T47D (cell line): ENCODE results near the gene LARP6.
A peak's percentile ranks its signal among the peaks of the same experiment; 100 is the strongest.
"Not testable (repeated sequence)": the region's sequence is repeated elsewhere in the genome, so short reads cannot be mapped to it uniquely, and the experiment has no call there.

Source experiments
- DNase-seq, 2 experiments: peaks; one replicate each; pipeline versions ENCODE4 v3.0.0 to v3.0.0-alpha.2; 2011 to 2012; ENCODE audit warnings: low read depth in 1 of 2, low spot score in 1 of 2
- JUND ChIP-seq: IDR thresholded peaks from 2 replicates; pipeline ENCODE4 v1.6.1; 2012; ENCODE audit warnings: low read depth
- in situ Hi-C: cut with HindIII; loops from 2 replicates; pipeline ENCODE4 v1.10.0; 2016; ENCODE audit warnings: low sequenced_read_pairs, low pct_unique_long_range_greater_than_20kb

LARP6 gene

GRCh38 chr15:70853973-70854665 is at the start of gene LARP6:
TSS of gene LARP6 (minus strand) at chr15:70854157. CDS start at chr15:70854088, 69 bp downstream.
- DNase-seq, result peak; percentile 30 to 49
- in situ Hi-C loops, result no loop called here
- TF ChIP-seq JUND, result no peak

GRCh38 chr15:70902107-70902506 is 48.1 kb upstream of the LARP6 start:
- no peak for DNase-seq
- in situ Hi-C loops, result no loop called here
- no peak for TF ChIP-seq JUND

GRCh38 chr15:70892912-70893560 is 39.1 kb upstream of the LARP6 start:
- DNase-seq, result peak in 1 of 2 experiments; percentile 78
- in situ Hi-C loops, result no loop called here
- no peak for TF ChIP-seq JUND

DNA sequence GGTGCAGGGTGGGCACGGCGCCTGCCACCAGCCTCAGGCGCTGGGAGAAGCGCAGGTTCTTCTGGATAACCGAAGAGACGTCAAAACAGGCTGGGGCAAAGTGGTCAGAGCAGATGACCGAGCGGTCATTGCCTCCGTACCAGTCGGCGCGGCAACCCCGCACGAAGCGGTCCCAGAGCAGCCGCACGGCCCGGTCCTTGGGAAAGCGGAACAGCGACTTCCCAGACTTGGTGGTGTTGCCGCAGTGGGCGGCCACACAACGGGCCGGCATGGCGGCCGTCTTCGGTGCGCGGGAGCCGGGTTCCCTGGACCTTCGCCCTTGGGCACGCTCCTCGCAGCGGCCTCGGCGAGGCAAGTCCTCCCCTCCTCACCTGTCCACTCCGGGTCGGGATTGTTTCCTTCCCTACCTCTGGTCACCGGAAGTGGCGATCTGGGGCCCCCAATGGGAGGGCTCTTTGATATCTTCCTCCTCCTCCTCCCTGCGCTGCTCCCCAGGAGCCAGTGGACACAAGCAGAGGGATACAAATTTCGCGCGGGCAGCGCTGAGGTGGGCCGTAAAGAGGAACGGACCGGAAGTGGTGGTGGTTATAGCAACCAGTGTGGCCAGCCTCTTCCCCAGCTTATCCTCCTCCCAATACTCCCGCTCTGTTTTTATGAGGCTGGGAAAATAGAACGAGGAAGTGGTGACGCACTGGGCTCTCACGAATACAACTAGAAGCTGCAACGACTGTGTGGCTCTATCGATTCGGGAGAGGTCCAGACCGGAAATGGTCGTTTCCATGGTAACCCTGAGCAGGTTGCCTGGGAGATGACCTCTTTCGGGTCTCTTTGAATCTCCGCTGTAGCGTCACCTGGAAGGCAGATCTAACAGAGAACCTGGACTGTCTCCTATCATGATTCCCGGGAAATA is 38.3 kb upstream of the LARP6 start, which contains the start of the genes LRRC49 and THAP10:
Gene LRRC49 (plus strand): TSS at position 825 of the 910 bp plus-strand sequence. CDS start 69 bp downstream, at position 894.
Gene THAP10 (minus strand): TSS at position 432 of the 910 bp plus-strand sequence. CDS start 161 bp downstream, at position 271.
- peak; percentile 51 to 94 for DNase-seq
- in situ Hi-C loops, result no loop called here
- no peak for TF ChIP-seq JUND

GRCh38 chr15:70882361-70882760 is 28.4 kb upstream of the LARP6 start:
- DNase-seq, result no peak
- in situ Hi-C loops, result no loop called here
- TF ChIP-seq JUND, result no peak

- no peak for TF ChIP-seq JUND
- in situ Hi-C loops, result no loop called here
- no peak for DNase-seq
Measured at GRCh38 chr15:70880781-70881180, 26.8 kb upstream of the LARP6 start.

DNA sequence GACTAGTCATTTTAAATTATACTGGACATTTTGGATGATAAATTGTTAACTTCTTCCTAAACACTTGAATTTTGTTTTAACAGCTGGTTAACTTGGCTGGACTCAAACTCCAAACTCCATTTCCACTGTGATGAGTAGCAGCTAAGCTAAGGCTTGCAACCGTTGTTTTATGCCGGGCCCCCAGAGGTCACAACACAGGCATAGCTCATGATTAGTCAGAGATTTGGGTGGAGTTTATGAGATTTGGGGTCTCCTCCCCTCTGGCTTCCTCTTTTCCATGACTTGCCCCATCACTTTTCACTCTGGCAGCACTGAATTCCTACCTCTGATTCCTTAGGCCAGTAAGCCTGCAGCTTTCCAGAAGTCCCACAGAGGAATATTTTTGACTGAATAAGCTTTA is 25.4 kb upstream of the LARP6 start:
- no peak for DNase-seq
- in situ Hi-C loops, result no loop called here
- no peak for TF ChIP-seq JUND

DNA sequence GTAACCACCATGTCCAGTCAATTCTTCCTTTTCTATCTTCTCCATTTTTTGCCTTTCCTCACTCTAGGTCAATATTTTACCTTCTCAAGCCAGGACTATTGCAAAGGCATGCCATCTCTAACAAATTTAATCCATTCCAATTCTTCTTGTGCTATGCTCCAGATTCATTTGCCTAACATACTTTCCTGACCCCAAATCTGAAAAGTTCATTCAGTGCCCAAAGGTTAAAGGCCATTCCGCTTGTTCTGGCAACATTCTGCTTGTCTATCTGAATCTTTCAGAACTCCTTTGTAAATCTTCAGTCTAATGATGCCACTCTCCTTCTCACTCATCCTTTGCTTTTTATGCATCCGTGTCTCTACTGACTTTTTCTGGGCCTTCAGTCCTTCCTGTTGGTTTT is 22.7 kb upstream of the LARP6 start:
- DNase-seq, result no peak
- no peak for TF ChIP-seq JUND
- in situ Hi-C loops, result no loop called here

DNA sequence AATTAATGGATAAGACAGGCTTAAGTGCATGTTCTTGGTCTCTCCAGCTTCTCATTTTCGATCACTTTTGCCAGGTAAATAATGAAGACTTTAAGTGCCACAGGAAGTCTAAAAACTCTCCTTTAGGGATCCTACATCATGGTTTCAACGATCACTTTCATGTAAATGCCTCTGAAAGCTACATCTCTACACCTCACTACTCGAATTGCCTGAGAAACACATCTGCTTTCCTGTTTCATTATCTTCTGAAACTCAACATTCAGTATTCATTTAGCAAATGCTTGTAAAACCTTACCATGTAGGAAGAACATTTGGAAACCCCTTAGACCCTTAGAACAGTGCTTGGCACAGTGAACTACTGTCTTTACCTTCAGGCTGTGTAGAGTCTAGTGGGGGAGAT is 22.1 kb upstream of the LARP6 start:
- in situ Hi-C loops, result no loop called here
- DNase-seq, result no peak
- no peak for TF ChIP-seq JUND

DNA sequence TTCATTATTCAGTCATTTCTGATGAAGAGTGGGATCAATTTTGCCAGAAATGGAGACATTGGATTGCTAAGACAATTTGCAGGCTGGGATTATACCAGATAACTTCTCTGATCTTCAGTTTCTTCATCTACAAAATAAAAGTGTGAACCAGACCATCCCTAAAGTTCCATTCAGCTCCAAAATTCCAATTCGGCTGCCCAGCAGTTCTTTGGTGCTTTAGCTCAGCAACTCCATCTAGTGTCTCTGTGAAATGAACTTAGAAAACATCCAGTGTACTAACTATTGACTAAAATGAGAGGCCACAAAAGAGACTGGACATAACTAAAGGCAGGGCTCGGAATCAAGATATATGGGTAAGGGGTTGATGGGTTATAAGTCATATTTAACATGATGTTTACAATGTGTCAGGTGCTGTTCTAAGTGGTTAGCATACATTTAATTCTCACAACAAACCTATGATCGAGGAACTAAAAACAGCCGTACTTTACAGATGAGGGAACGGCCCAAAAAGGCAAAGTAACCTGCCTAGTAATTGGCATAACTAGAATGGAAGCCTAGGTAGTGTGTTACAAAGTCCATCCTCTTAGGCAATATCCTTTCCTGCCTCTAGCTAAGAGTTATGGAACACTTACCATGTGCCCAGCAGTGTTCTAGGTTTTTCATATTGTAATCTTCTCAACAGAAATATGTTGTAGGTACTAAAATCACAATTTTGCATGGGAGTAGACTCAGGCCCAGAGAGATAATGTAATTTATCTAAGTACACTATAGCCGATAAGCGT is 21.2 kb upstream of the LARP6 start:
- peak in 1 of 2 experiments; percentile 48 for DNase-seq
- TF ChIP-seq JUND, result no peak
- in situ Hi-C loops, result no loop called here

DNA sequence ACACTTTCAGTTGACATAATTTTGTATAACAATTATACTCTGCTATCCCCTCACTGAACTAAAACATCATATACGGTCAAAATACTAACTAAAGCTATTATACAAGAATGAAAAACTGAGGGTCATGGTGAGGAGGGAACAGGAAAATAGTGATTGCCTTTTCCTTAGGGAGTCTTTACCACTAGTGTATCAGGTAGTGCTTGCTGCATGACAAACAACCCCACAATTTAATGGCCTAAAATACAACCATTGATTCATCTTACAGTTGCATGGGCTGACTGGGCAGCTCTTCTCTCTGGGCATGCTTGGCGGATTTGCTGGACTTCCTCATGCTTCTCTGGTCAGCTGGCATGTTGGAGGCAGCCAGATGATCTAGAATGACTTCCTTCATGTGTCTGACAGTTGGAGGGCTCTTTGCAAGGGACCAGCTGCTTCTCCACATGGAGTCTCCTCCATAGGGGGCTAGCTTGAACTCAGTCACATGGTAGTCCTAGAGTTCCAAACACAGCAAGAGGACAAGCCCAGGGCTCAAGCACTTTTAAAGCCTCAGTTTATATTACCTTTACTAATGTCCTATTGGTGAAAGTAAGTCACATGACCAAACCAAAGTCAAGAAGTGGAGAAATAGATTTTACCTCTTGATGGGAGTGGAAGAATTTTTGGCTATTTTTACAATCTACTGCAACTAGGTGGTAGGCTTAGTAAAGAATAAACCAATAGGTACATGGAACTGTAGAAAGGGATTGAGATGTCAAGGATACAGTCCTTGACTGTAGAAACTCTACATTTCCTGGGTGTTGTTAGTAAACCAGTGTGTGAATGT is 19.5 kb upstream of the LARP6 start:
- in situ Hi-C loops, result no loop called here
- DNase-seq, result no peak
- TF ChIP-seq JUND, result no peak

DNA sequence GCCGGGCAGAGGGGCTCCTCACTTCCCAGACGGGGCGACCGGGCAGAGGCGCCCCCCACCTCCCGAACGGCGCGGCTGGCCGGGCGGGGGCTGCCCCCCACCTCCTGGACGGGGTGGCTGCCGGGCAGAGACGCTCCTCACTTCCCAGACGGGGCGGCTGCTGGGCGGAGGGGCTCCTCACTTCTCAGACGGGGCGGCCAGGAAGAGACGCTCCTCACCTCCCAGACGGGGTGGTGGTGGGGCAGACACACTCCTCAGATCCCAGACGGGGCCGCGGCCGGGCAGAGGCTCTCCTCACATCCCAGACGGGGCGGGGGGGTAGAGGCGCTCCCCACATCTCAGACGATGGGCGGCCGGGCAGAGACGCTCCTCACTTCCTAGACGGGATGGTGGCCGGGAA is 17.5 kb upstream of the LARP6 start:
- in situ Hi-C loops, result not testable (repeated sequence)

More for the DNA sequence above, 17.5 kb upstream of the LARP6 start:
- DNase-seq, result not testable (repeated sequence)
